ENCODE measurements around the gene LMTK3.

- TF ChIP-seq, protein P1, sequence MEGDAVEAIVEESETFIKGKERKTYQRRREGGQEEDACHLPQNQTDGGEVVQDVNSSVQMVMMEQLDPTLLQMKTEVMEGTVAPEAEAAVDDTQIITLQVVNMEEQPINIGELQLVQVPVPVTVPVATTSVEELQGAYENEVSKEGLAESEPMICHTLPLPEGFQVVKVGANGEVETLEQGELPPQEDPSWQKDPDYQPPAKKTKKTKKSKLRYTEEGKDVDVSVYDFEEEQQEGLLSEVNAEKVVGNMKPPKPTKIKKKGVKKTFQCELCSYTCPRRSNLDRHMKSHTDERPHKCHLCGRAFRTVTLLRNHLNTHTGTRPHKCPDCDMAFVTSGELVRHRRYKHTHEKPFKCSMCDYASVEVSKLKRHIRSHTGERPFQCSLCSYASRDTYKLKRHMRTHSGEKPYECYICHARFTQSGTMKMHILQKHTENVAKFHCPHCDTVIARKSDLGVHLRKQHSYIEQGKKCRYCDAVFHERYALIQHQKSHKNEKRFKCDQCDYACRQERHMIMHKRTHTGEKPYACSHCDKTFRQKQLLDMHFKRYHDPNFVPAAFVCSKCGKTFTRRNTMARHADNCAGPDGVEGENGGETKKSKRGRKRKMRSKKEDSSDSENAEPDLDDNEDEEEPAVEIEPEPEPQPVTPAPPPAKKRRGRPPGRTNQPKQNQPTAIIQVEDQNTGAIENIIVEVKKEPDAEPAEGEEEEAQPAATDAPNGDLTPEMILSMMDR (IDR thresholded peaks at IDR 0.05): no peak
- TF ChIP-seq POLR2AphosphoS5 (IDR thresholded peaks at IDR 0.05) (peak in 1 of 4 donors; percentile 32), POLR2A (IDR thresholded peaks at IDR 0.05) (no peak)
Measured at GRCh38 chr19:48513289-48514122, 1.9 kb upstream of the LMTK3 start.
